Erythroblast (primary cell): ENCODE results near the gene COX6A2.

Source experiments
- GATA1 ChIP-seq: IDR thresholded peaks from 2 replicates; pipeline ENCODE4 v1.6.1; 2011; ENCODE audit warnings: low read depth, mild to moderate bottlenecking, control low read depth, low read length, moderate library complexity
- POLR2A ChIP-seq: IDR thresholded peaks from 2 replicates; pipeline ENCODE4 v1.6.1; 2011; ENCODE audit warnings: mild to moderate bottlenecking, low read length

DNA sequence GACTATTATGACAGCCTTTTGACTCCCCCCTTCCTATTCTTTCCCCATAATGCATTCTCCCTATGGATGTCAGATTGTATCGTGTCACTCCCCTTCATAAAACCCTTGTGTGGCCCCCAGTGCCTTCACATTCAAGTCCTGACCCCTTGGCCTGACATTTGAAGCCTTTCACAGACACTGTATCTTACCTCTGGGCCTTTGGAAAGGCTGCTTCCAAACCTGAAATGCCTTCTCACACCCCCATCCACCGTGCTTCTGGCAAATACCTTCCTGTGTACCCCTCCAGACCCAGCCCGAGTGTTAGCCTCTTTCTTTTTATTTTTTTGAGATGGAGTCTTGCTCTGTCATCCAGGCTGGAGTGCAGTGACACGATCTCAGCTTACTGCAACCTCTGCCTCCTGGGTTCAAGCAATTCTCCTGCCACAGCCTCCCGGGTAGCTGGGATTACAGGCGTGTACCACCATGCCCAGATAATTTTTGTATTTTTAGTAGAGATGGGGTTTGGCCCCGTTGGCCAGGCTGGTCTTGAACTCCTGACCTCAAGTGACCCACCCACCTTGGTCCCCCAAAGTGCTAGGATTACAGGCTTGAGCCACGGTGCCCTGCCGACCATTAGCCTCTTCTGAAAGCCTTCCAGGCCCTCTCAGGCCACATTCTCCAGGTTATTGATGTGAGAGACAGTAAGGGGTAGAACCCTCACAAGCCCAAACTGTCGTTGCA is 33.2 kb upstream of the COX6A2 start:
- TF ChIP-seq POLR2A: no peak
- TF ChIP-seq GATA1: no peak
